Calu3 (cell line): ENCODE results near the gene STX8. TPM values are rescaled to one million over a fixed set of nuclear protein-coding genes. Genes with fewer than 3 reads are reported as not detected.

ENCODE experiments used
- BruUV-seq: library from RNA; stranded (reverse); fragments of 400-500 nt; replicated peaks from 2 replicates; lab custom pipeline; 2021; lab: Mats Ljungman, UMichigan
- CTCF ChIA-PET: fragments of 300-600 bp; sonication (Branson Sonifier 250); formaldehyde crosslinking; loops from one replicate; lab custom pipeline; 2022; ENCODE audit warnings: antibody characterized with exemption; lab: Charles Lee
- DNase-seq: peaks from one replicate; pipeline ENCODE4 v3.0.0; 2022
- H3K27ac Mint-ChIP-seq: one replicate; pipeline ENCODE4 v1.8.0; 2022; ENCODE audit warnings: mixed read lengths; ENCODE audit not compliant: unreplicated experiment
- H3K27me3 Mint-ChIP-seq: one replicate; pipeline ENCODE4 v1.8.0; 2022; ENCODE audit warnings: mixed read lengths; ENCODE audit not compliant: unreplicated experiment
- H3K36me3 Mint-ChIP-seq: one replicate; pipeline ENCODE4 v1.8.0; 2022; ENCODE audit warnings: mild to moderate bottlenecking, moderate library complexity, mixed read lengths; ENCODE audit not compliant: insufficient read depth, unreplicated experiment
- H3K4me1 Mint-ChIP-seq: one replicate; pipeline ENCODE4 v1.8.0; 2022; ENCODE audit warnings: mild to moderate bottlenecking, low read depth, mixed read lengths; ENCODE audit not compliant: unreplicated experiment
- H3K4me3 Mint-ChIP-seq: one replicate; pipeline ENCODE4 v1.8.0; 2022; ENCODE audit warnings: mild to moderate bottlenecking, low read depth, moderate library complexity, mixed read lengths; ENCODE audit not compliant: unreplicated experiment
- H3K9me3 Mint-ChIP-seq: one replicate; pipeline ENCODE4 v1.8.0; 2022; ENCODE audit warnings: low read depth, mixed read lengths; ENCODE audit not compliant: unreplicated experiment
- CTCF ChIP-seq: fragments of 200-600 bp; IDR thresholded peaks from one replicate; pipeline ENCODE4 v1.8.0; 2022; ENCODE audit warnings: antibody characterized with exemption; ENCODE audit not compliant: unreplicated experiment
- intact Hi-C: fragments of 100-400 bp; cut with micrococcal nuclease; formaldehyde crosslinking; loops from one replicate; pipeline ENCODE4 v1.10.0; 2022; ENCODE audit not compliant: unreplicated experiment
- total RNA-seq: library from RNA; stranded (reverse); gene quantifications from 2 replicates; pipeline ENCODE4 v1.2.3, GENCODE V29; 2022

The STX8 gene
- total RNA-seq, 1 experiment from 2014 or later: 32.4 TPM

DNA sequence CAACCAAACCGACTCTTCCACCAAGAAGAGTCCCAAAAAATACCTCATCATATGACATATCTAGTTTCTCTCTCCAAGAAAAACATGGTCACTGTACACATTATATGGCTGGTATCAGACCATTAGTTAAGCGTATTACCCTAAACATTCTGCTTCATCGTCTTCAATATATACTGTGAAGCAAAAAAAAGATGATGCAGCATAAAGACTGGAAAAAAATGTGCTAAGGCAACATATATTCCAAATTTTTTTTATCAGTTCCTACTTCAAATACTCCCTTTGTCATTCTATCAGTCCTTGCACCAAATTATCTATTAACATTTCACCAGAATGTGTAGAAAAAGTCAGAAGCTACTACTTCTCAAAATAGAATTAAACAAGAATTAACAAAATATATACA, 42.9 kb downstream of the STX8 start:
- Mint-ChIP-seq H3K9me3 (no peaks in the 10 kb centered on the region), H3K27ac (no peak overlapping the region), H3K4me1 (no peaks in the 10 kb centered on the region), H3K36me3 (no peaks in the 10 kb centered on the region), H3K27me3 (no peaks in the 10 kb centered on the region), H3K4me3 (no peak overlapping the region)
- no peak for TF ChIP-seq CTCF
- BruUV-seq: no TSS peak
- DNase-seq: no peak
- intact Hi-C loops: no loop called here
- CTCF ChIA-PET: no interaction called here

GRCh38 chr17:9531034-9531433, 44.6 kb downstream of the STX8 start:
- no peak overlapping the region for H3K27ac Mint-ChIP-seq
- CTCF ChIA-PET: no interaction called here

DNA sequence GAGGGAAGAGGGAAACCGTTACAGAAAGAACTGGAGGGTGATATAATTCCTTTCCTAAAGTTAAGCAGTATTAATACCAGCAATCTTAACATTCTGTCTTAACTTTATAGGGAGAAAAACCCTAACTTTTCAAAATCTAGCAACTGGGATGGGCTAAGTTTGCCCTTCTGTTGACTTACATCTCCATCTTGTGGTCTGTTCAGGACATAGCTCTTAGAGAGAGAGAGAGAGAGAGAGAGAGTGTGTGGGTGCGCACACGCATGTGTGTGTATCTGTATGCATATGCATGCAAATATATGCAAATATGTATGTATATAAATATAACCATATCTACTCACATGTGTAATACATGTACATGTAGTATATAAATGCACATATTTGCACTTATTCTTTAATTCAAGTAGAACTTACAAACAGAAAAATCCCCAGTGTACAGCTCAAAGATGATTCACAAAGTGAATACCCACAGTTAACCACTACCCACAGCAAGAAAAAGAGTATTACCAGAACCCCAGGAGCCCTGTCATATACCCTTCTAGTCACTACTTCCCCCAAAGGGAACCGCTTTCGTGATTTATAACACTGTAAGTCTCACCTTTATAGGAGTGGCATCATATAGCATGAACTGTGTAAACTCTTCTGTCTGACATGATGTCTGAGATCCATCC, 46.5 kb downstream of the STX8 start:
- intact Hi-C loops: no loop called here
- CTCF ChIA-PET: interaction anchor here (0.9 kb wide), 1 partner anchor 128 kb away, joined by 3 read pairs; no protein-coding TSS in a partner anchor
- H3K27ac Mint-ChIP-seq: no peak overlapping the region
- no TSS peak for BruUV-seq
- no peaks in the 10 kb centered on the region for H3K36me3 Mint-ChIP-seq
- DNase-seq: no peak
- no peaks in the 10 kb centered on the region for H3K9me3 Mint-ChIP-seq
- H3K27me3 Mint-ChIP-seq: no peaks in the 10 kb centered on the region
- H3K4me3 Mint-ChIP-seq: no peak overlapping the region
- no peaks in the 10 kb centered on the region for H3K4me1 Mint-ChIP-seq
- TF ChIP-seq CTCF: no peak

More at GRCh38 chr17:9531034-9531433, 44.6 kb downstream of the STX8 start:
- Mint-ChIP-seq H3K27me3 (no peaks in the 10 kb centered on the region), H3K9me3 (no peaks in the 10 kb centered on the region), H3K4me1 (no peaks in the 10 kb centered on the region), H3K4me3 (no peak overlapping the region), H3K36me3 (no peaks in the 10 kb centered on the region)
- no peak for DNase-seq
- BruUV-seq: no TSS peak
- no peak for TF ChIP-seq CTCF
- intact Hi-C loops: no loop called here

DNA sequence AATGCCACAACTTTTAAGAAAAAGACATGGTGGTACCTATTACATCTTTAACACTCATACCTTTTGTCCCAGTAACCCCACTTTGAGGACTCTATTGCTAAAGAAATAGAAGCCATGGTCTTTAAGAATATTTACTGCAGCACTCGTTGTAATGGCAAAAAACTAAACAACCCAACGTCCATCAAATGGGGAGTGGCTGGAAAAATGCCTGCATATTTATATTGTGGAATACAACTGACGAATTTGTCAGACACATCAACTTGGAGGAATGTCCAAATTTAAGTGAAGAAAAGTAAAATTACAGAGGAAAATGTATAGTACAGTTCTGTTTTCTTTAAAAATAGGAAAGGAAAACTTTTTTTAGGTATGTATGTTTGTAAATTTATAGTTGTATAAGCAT, 47.8 kb downstream of the STX8 start:
- H3K9me3 Mint-ChIP-seq: no peaks in the 10 kb centered on the region
- CTCF ChIA-PET: no interaction called here
- intact Hi-C loops: no loop called here

More for the DNA sequence above, 47.8 kb downstream of the STX8 start:
- DNase-seq: no peak
- Mint-ChIP-seq H3K4me3 (no peak overlapping the region), H3K4me1 (no peaks in the 10 kb centered on the region), H3K36me3 (no peaks in the 10 kb centered on the region), H3K27me3 (no peaks in the 10 kb centered on the region), H3K27ac (no peak overlapping the region)
- no peak for TF ChIP-seq CTCF
- BruUV-seq: no TSS peak
